Esophagus muscularis mucosa (tissue), 3 donors: ENCODE measurements around the gene MAP4K1.
A peak's percentile ranks its signal among the peaks of the same experiment; 100 is the strongest.

Experiments used
- CTCF ChIP-seq, 3 experiments: fragments of 200-600 bp in 2 of 3; fragments of 450-650 bp in 1 of 3; sonication (generic) in 2 of 3; IDR thresholded peaks; one replicate each; pipeline ENCODE4 v1.5.1; 2017 to 2019; ENCODE audit warnings: antibody characterized with exemption in 3 of 3, mild to moderate bottlenecking in 2 of 3, moderate library complexity in 1 of 3
- EP300 ChIP-seq: sonication (generic); formaldehyde crosslinking; IDR thresholded peaks from one replicate; pipeline ENCODE4 v1.6.1; 2017; ENCODE audit warnings: antibody characterized with exemption

DNA sequence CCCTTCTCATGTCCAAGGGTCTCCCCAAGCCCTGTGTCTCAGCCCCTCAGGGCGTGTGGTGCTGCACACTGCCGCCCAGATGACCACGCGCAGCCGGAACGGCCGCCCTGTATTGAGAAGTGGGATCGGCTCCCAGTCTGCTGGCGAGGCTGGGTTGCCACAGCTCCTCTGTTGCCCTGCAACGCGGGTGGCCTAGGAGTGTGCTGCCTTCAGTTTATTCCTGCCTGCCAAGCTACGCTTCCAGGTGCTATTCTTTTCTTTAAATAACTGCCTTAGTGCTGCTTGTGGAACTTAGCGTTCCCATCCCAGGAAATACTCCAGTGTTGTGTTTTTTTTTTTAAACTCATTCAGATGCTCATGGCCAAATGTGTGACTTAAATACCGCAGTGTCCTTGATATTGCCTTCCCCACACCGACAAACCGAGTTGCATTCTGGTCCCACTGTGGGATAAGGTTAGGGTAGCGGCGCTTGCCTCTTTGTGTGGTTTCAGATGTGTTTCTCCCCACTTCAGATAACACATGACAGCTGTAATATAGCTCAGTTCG, 46.3 kb upstream of the MAP4K1 start:
- TF ChIP-seq CTCF (IDR thresholded peaks at IDR 0.05) (no peak), EP300 (peak; percentile 82)
